ENCODE results near the gene TNNC1.

TNNC1 gene

GRCh38 chr3:52443791-52444687, 9.8 kb downstream of the TNNC1 start:
- no peak for DNase-seq (ENCODE audit: low read depth)

GRCh38 chr3:52443268-52443610, 10.6 kb downstream of the TNNC1 start:
- DNase-seq (ENCODE audit: low read depth): no peak

- DNase-seq (ENCODE audit: low read depth): no peak
Measured at GRCh38 chr3:52442409-52443267, 11.2 kb downstream of the TNNC1 start.

- DNase-seq (ENCODE audit: low read depth): no peak
Measured at GRCh38 chr3:52441772-52442332, 12.0 kb downstream of the TNNC1 start.

GRCh38 chr3:52441091-52441771, 12.6 kb downstream of the TNNC1 start:
- no peak for DNase-seq (ENCODE audit: low read depth)

- no peak for DNase-seq (ENCODE audit: low read depth)
Measured at GRCh38 chr3:52440671-52441070, 13.2 kb downstream of the TNNC1 start.

- DNase-seq (ENCODE audit: low read depth): no peak
Measured at GRCh38 chr3:52440249-52440551, 13.6 kb downstream of the TNNC1 start.

- DNase-seq (ENCODE audit: low read depth): no peak
Measured at GRCh38 chr3:52439426-52440248, 14.2 kb downstream of the TNNC1 start.

- DNase-seq (ENCODE audit: low read depth): no peak
Measured at GRCh38 chr3:52438579-52439425, 15.0 kb downstream of the TNNC1 start.

GRCh38 chr3:52438104-52438376, 15.8 kb downstream of the TNNC1 start:
- DNase-seq (ENCODE audit: low read depth): no peak

GRCh38 chr3:52437326-52438103, 16.3 kb downstream of the TNNC1 start:
- no peak for DNase-seq (ENCODE audit: low read depth)

- DNase-seq (ENCODE audit: low read depth): no peak
Measured at GRCh38 chr3:52436500-52437149, 17.2 kb downstream of the TNNC1 start.

GRCh38 chr3:52435246-52436101, 18.4 kb downstream of the TNNC1 start:
- DNase-seq (ENCODE audit: low read depth): no peak

- no peak for DNase-seq (ENCODE audit: low read depth)
Measured at GRCh38 chr3:52434491-52435115, 19.2 kb downstream of the TNNC1 start.

- DNase-seq (ENCODE audit: low read depth): no peak
Measured at GRCh38 chr3:52433996-52434479, 19.8 kb downstream of the TNNC1 start.

GRCh38 chr3:52433328-52433995, 20.4 kb downstream of the TNNC1 start:
- no peak for DNase-seq (ENCODE audit: low read depth)

GRCh38 chr3:52432691-52433141, 21.1 kb downstream of the TNNC1 start:
- no peak for DNase-seq (ENCODE audit: low read depth)
